Endothelial cell (in vitro differentiated cells): ENCODE measurements around the gene WNT10A. TPM values are rescaled to one million over a fixed set of nuclear protein-coding genes. Genes with fewer than 3 reads are reported as not detected.

Experiments
- DNase-seq: peaks from one replicate; pipeline ENCODE4 v3.0.0; 2021; ENCODE audit warnings: low spot score
- H3K27ac Mint-ChIP-seq: one replicate; pipeline ENCODE4 v1.8.0; 2021; ENCODE audit warnings: mixed read lengths, inconsistent platforms; ENCODE audit not compliant: unreplicated experiment
- H3K27me3 Mint-ChIP-seq: one replicate; pipeline ENCODE4 v1.8.0; 2021; ENCODE audit warnings: mild to moderate bottlenecking, moderate library complexity, mixed read lengths, inconsistent platforms; ENCODE audit not compliant: unreplicated experiment
- H3K36me3 Mint-ChIP-seq: one replicate; pipeline ENCODE4 v1.8.0; 2021; ENCODE audit warnings: mild to moderate bottlenecking, low read depth, mixed read lengths, inconsistent platforms; ENCODE audit not compliant: unreplicated experiment
- H3K4me1 Mint-ChIP-seq: one replicate; pipeline ENCODE4 v1.8.0; 2021; ENCODE audit warnings: mild to moderate bottlenecking, mixed read lengths, inconsistent platforms; ENCODE audit not compliant: unreplicated experiment
- H3K4me3 Mint-ChIP-seq: one replicate; pipeline ENCODE4 v1.8.0; 2021; ENCODE audit warnings: mild to moderate bottlenecking, mixed read lengths, inconsistent platforms; ENCODE audit not compliant: unreplicated experiment
- H3K9me3 Mint-ChIP-seq: one replicate; pipeline ENCODE4 v1.8.0; 2021; ENCODE audit warnings: mixed read lengths, inconsistent platforms; ENCODE audit not compliant: unreplicated experiment
- CTCF ChIP-seq: fragments of 200-600 bp; sonication (generic); IDR thresholded peaks from one replicate; pipeline ENCODE4 v1.5.0; 2021; ENCODE audit warnings: antibody characterized with exemption; ENCODE audit not compliant: unreplicated experiment
- long read RNA-seq: library from polyadenylated mRNA; unstranded; transcript quantifications from one replicate; pipeline ENCODE4 v2.0.0, GENCODE V29; 2020; ENCODE audit not compliant: unreplicated experiment
- total RNA-seq: library from RNA; stranded (reverse); fragmentation: NEBNext Ultra II Directional; extraction: Animal tissue kit (Norgen Biotek cat#: 25700); gene quantifications from one replicate; pipeline ENCODE4 v1.2.1, GENCODE V29; 2021; ENCODE audit not compliant: unreplicated experiment

The WNT10A gene
- not detected for total RNA-seq
- long read RNA-seq: 0 reads

GRCh38 chr2:218880102-218880858, at the start of gene WNT10A:
TSS of gene WNT10A (plus strand) at chr2:218880852. CDS start at chr2:218880996, 144 bp downstream.
- Mint-ChIP-seq H3K27ac (no peak within 1 kb of the TSS), H3K36me3 (peaks cover 4% of the 10 kb centered on the region), H3K4me1 (peaks cover 10% of the 10 kb centered on the region), H3K4me3 (no peak within 1 kb of the TSS), H3K27me3 (peaks cover 47% of the 10 kb centered on the region), H3K9me3 (no peaks in the 10 kb centered on the region)
- DNase-seq: no peak
- TF ChIP-seq CTCF: no peak

GRCh38 chr2:218831378-218831990, 49.2 kb upstream of the WNT10A start, which contains the start of gene PRKAG3:
TSS of gene PRKAG3 (minus strand) at chr2:218831803.
- Mint-ChIP-seq H3K27me3 (peaks cover 6% of the 10 kb centered on the region), H3K27ac (peak within 1 kb of the TSS; percentile 57), H3K9me3 (no peaks in the 10 kb centered on the region), H3K36me3 (peaks cover 3% of the 10 kb centered on the region), H3K4me1 (peaks cover 16% of the 10 kb centered on the region), H3K4me3 (no peak within 1 kb of the TSS)
- no peak for DNase-seq
- no peak for TF ChIP-seq CTCF

- Mint-ChIP-seq H3K4me1 (peaks cover 16% of the 10 kb centered on the region), H3K27ac (no peak overlapping the region), H3K9me3 (peaks cover 1% of the 10 kb centered on the region), H3K27me3 (peaks cover 6% of the 10 kb centered on the region), H3K36me3 (peaks cover 3% of the 10 kb centered on the region), H3K4me3 (no peak overlapping the region)
- TF ChIP-seq CTCF: no peak
- DNase-seq: no peak
Measured at GRCh38 chr2:218832081-218832480, 48.6 kb upstream of the WNT10A start.

- no peak for DNase-seq
- peaks cover 3% of the 10 kb centered on the region for H3K36me3 Mint-ChIP-seq
- TF ChIP-seq CTCF: no peak
- H3K4me3 Mint-ChIP-seq: no peak overlapping the region
- peaks cover 16% of the 10 kb centered on the region for H3K4me1 Mint-ChIP-seq
- peaks cover 5% of the 10 kb centered on the region for H3K9me3 Mint-ChIP-seq
- H3K27me3 Mint-ChIP-seq: peaks cover 4% of the 10 kb centered on the region
- H3K27ac Mint-ChIP-seq: peak overlapping the region; percentile 57
Measured at GRCh38 chr2:218832520-218832919, 48.1 kb upstream of the WNT10A start.

GRCh38 chr2:218833023-218833609, 47.5 kb upstream of the WNT10A start:
- Mint-ChIP-seq H3K4me1 (peaks cover 16% of the 10 kb centered on the region), H3K9me3 (peaks cover 7% of the 10 kb centered on the region), H3K27ac (no peak overlapping the region), H3K27me3 (peaks cover 4% of the 10 kb centered on the region), H3K36me3 (peaks cover 3% of the 10 kb centered on the region), H3K4me3 (no peak overlapping the region)
- DNase-seq: no peak
- TF ChIP-seq CTCF: no peak
